CD1c-positive myeloid dendritic cell (primary cell): ENCODE results near the gene GASK1A.

Experiments used
- DNase-seq: peaks from one replicate; pipeline ENCODE4 v3.0.0-alpha.2; 2016; ENCODE audit errors: extremely low spot score

The GASK1A gene

DNA sequence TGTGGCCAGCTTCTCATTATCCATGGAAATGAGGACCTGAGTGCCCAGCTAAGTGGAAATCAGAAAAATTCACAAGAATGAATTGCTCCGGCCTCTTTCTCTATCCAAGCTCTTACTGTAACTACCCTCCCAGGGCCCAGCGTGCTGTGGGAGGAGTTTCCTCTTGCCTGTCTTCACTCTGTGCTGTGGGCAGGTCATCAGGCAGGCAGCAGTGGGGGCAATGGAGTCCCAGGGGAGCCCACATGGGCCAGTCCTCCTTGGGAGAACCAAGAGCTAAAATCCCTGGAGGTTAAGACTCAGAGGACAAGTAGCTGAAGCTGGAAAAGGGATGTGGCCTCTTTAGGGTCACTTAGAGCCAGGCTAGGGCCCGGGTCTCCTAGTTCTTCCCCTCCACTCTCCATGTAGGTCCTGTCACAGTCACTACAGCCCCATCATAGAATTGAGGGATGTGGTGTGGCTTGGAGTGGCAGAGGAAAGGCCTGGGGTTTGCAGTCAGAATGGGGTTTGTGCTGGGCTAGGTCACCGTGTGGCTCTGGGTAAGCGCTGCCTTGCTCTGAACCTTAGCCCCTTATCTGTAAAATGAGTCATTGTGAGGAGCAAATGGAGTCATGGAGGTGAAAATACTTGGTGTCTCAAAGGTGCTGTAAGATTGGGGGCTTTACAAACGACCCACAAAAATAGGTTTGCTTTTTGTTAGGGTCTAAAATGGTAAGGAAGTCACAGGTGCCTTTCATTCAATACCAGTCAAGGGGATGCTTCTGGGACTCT, 3.7 kb downstream of the GASK1A start:
- DNase-seq = no peak

DNA sequence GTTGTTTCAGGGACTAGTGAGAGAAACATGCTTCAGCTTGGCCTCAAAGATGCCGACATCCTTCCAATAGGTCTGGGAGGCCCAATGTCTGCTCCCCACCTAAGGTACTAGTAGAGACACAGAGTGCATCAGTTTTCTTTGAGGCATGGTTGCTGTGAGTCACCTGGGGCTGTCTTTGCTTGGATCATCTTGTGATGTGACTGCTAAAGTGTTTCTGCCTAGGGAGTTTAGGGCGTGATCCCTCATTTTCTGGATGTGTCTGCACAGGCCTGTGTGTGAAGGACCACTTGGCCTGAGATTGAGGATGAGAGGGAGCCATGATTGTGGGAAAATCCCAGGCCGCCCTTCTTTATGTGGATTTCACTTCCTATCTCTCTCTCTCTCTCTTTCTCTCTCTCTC, 4.8 kb downstream of the GASK1A start:
- DNase-seq = no peak

DNA sequence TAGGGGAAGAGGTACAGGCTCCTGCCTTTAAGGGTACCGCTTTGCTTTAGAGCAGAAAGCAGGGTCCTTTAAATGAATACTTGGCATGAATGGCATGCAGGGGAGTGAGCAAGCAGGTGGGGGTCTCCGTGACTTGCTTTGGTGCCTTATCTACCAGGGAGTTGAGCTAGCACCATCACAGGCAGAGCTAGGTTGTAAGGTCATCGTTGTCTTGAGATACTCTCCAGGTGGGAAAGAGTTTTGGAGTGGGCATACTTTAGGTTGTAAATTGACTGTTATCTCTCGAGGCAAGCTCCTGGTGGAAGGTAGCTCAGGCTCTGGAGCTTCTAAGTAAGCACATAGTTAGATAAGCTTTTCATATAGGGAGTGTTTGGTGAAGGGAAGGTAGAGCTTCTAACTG, 5.6 kb downstream of the GASK1A start:
- DNase-seq = no peak

GRCh38 chr3:42988097-42988496, 9.0 kb downstream of the GASK1A start:
- no peak for DNase-seq

- DNase-seq = no peak
Measured at GRCh38 chr3:42988566-42988965, 9.5 kb downstream of the GASK1A start.

GRCh38 chr3:42991341-42992315, 12.5 kb downstream of the GASK1A start:
- no peak for DNase-seq

- no peak for DNase-seq
Measured at GRCh38 chr3:42994595-42994994, 15.5 kb downstream of the GASK1A start.

- no peak for DNase-seq
Measured at GRCh38 chr3:42996021-42996420, 16.9 kb downstream of the GASK1A start.

- no peak for DNase-seq
Measured at GRCh38 chr3:42996633-42997075, 17.5 kb downstream of the GASK1A start.

DNA sequence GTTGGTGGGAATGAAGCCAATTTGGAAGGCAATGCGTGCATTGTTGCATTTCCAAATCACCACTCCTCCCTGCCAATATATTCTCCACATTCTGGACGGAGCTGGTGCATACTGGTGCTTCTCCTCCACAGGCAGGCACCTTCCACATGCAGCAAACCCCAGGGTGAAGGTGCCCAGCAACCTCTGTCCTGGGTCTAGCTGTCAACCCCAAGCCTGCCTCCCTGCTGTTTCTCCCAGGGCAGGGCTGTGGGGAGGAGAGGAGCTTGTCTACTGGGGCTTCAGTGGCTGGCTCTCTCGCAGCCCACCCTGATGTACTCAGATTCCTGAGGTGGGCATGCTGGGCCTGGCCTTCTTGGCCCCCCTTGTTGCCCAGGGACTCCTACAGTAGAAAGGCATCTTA, 20.1 kb downstream of the GASK1A start:
- no peak for DNase-seq

DNA sequence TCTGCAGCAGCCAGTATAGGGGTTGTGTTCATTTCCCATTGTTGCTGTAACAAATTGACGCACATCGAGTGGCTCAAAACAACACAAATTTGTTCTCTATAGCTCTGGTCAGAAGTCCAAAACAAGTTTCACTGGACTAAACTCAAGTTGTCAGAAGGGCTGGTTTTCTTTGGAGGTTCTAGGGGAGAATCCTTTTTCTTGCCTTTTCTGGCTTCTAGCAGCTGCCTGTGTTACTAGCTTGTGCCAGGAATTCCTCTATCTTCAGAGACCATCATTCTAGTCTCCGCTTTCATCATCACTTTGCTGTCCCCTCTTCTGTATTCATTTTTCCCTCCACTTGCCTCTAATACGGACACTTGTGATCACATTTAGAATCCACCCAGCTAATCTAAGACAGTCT, 20.5 kb downstream of the GASK1A start:
- no peak for DNase-seq

DNA sequence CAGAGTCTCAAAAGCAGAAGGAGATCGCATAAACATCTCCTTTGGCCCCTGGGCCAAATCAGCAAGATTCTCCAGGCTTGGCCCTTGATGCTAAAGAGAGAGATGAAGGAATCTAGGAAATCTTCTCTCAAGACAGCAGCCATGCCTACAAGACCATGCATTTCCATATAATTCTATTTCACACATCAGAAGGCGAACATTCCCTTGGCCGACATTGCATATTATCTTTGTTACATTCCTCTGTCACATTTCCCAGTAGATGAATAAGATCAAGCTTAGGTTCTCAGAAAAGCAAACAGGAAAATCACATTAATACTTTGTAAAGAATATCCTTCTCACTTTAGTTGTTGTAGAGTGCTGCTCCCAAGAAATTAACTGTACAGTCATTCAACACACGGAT, 21.3 kb downstream of the GASK1A start:
- DNase-seq = no peak

- DNase-seq = no peak
Measured at GRCh38 chr3:43001094-43001553, 22.0 kb downstream of the GASK1A start.

GRCh38 chr3:43001556-43002121, 22.5 kb downstream of the GASK1A start:
- DNase-seq = no peak

GRCh38 chr3:43004282-43004681, 25.2 kb downstream of the GASK1A start:
- peak; percentile 63 for DNase-seq

- DNase-seq = no peak
Measured at GRCh38 chr3:43005253-43005652, 26.1 kb downstream of the GASK1A start.

- peak; percentile 32 for DNase-seq
Measured at GRCh38 chr3:43005981-43006380, 26.9 kb downstream of the GASK1A start.

GRCh38 chr3:43006825-43007224, 27.7 kb downstream of the GASK1A start:
- DNase-seq = no peak

DNA sequence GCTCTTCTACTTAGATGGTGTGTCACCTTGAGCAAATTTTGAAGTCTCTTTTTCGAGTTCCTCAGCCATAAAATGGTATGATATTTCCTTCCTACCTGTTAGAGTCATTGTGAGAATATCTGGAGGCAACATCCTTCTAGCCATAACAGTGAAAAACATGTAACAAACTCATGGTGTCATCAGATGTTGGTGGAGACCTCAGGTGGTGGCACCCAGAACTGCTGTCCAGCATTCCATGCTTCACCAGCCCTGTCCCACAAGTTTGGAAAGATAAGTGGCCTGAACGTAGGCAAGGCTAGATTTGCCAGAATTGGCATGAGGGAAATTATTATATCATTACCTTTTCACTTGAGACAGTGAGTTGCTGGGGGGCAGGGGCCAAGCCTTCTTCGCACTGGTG, 30.4 kb downstream of the GASK1A start:
- no peak for DNase-seq

- DNase-seq = no peak
Measured at GRCh38 chr3:43010638-43011037, 31.5 kb downstream of the GASK1A start.

DNA sequence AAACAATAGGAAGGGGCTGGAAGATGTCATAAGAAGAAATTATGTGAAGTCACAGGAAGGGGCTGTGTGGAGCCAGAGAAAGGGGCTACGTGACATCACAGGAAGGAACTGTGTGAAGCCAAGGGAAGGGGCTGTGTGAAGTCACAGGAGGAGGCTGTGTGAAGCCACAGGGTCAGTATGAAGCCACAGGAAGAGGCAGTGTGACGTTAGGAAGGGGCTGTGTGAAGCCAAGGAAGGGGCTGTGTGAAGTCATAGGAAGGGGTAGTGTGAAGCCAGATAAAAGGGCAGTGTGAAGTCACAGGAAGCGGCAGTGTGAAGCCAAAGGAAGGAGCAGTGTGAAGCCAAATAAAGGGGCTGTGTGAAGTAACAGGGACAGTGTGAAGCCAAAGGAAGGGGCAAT, 32.5 kb downstream of the GASK1A start:
- no peak for DNase-seq

GRCh38 chr3:43012174-43012573, 33.1 kb downstream of the GASK1A start:
- DNase-seq = no peak
